SK-N-MC (cell line): ENCODE data around the gene PCDHA10.

Experiments used
- EZH2 ChIP-seq: fragments of 200-600 bp; sonication (generic); IDR thresholded peaks from one replicate; pipeline ENCODE4 v1.6.1; 2017; ENCODE audit warnings: antibody characterized with exemption
- POLR2AphosphoS5 ChIP-seq: IDR thresholded peaks from 2 replicates; pipeline ENCODE4 v1.6.1; 2012; ENCODE audit warnings: mild to moderate bottlenecking, low read depth, low read length, borderline replicate concordance

GRCh38 chr5:140875085-140876065 is 19.7 kb downstream of the PCDHA10 start, which contains the start of gene PCDHA12:
- TF ChIP-seq POLR2AphosphoS5 = no peak
- no peak for TF ChIP-seq EZH2
